ENCODE results near the gene MAP2K6. TPM values are rescaled to one million over a fixed set of nuclear protein-coding genes. Genes with fewer than 3 reads are reported as not detected.

The MAP2K6 gene
- total RNA-seq, 1 experiment from 2014 or later: 1.4 TPM

GRCh38 chr17:69557339-69557738 lies 142.8 kb downstream of the MAP2K6 start:
- Histone ChIP-seq H3K9me3 (replicated peaks) (no peaks in the 10 kb centered on the region; the same call in 1 of the 2 replicates), H3K4me1 (replicated peaks) (no peaks in the 10 kb centered on the region), H3K27me3 (replicated peaks) (no peaks in the 10 kb centered on the region), H3K4me3 (no peak overlapping the region), H3K27ac (no peak overlapping the region), H3K36me3 (no peaks in the 10 kb centered on the region)
- DNase-seq (ENCODE audit: low read depth in 1 of 2, low spot score in 2 of 2): no peak

GRCh38 chr17:69558796-69559195 lies 144.3 kb downstream of the MAP2K6 start:
- Histone ChIP-seq H3K4me3 (no peak overlapping the region), H3K9me3 (replicated peaks) (no peaks in the 10 kb centered on the region), H3K27me3 (replicated peaks) (no peaks in the 10 kb centered on the region), H3K27ac (no peak overlapping the region), H3K36me3 (no peaks in the 10 kb centered on the region), H3K4me1 (replicated peaks) (no peaks in the 10 kb centered on the region)
- DNase-seq (ENCODE audit: low read depth in 1 of 2, low spot score in 2 of 2): no peak

- Histone ChIP-seq H3K27ac (no peak overlapping the region), H3K27me3 (replicated peaks) (no peaks in the 10 kb centered on the region), H3K4me1 (replicated peaks) (no peaks in the 10 kb centered on the region), H3K9me3 (replicated peaks) (no peaks in the 10 kb centered on the region), H3K4me3 (no peak overlapping the region), H3K36me3 (no peaks in the 10 kb centered on the region)
- no peak for DNase-seq (ENCODE audit: low read depth in 1 of 2, low spot score in 2 of 2)
These were observed 146.5 kb downstream of the MAP2K6 start for GRCh38 chr17:69560987-69561441.

GRCh38 chr17:69561462-69561861 lies 147.0 kb downstream of the MAP2K6 start:
- Histone ChIP-seq H3K27me3 (replicated peaks) (no peaks in the 10 kb centered on the region), H3K4me3 (no peak overlapping the region), H3K27ac (no peak overlapping the region), H3K9me3 (replicated peaks) (no peaks in the 10 kb centered on the region), H3K36me3 (no peaks in the 10 kb centered on the region), H3K4me1 (replicated peaks) (no peaks in the 10 kb centered on the region)
- DNase-seq (ENCODE audit: low read depth in 1 of 2, low spot score in 2 of 2): no peak

GRCh38 chr17:69565447-69565846 lies 150.9 kb downstream of the MAP2K6 start:
- no peaks in the 10 kb centered on the region for H3K27me3 ChIP-seq (replicated peaks)
- H3K36me3 ChIP-seq: no peaks in the 10 kb centered on the region
- H3K4me1 ChIP-seq (replicated peaks): no peaks in the 10 kb centered on the region
- no peak overlapping the region for H3K4me3 ChIP-seq
- H3K27ac ChIP-seq: no peak overlapping the region
- H3K9me3 ChIP-seq (replicated peaks): no peaks in the 10 kb centered on the region
- no peak for DNase-seq (ENCODE audit: low read depth in 1 of 2, low spot score in 2 of 2)

GRCh38 chr17:69567130-69567529 lies 152.6 kb downstream of the MAP2K6 start:
- DNase-seq (ENCODE audit: low read depth in 1 of 2, low spot score in 2 of 2): no peak
- no peaks in the 10 kb centered on the region for H3K4me1 ChIP-seq (replicated peaks)
- no peak overlapping the region for H3K27ac ChIP-seq
- no peaks in the 10 kb centered on the region for H3K27me3 ChIP-seq (replicated peaks)
- H3K4me3 ChIP-seq: no peak overlapping the region
- H3K9me3 ChIP-seq (replicated peaks): no peaks in the 10 kb centered on the region
- H3K36me3 ChIP-seq: no peaks in the 10 kb centered on the region

GRCh38 chr17:69572747-69573146 lies 158.2 kb downstream of the MAP2K6 start:
- no peaks in the 10 kb centered on the region for H3K27me3 ChIP-seq (replicated peaks)
- H3K4me3 ChIP-seq: no peak overlapping the region
- H3K36me3 ChIP-seq: no peaks in the 10 kb centered on the region
- peaks cover 29% of the 10 kb centered on the region for H3K4me1 ChIP-seq (replicated peaks)
- DNase-seq (ENCODE audit: low read depth in 1 of 2, low spot score in 2 of 2): no peak
- no peaks in the 10 kb centered on the region for H3K9me3 ChIP-seq (replicated peaks)
- H3K27ac ChIP-seq: no peak overlapping the region

GRCh38 chr17:69573396-69573795 lies 158.9 kb downstream of the MAP2K6 start:
- Histone ChIP-seq H3K4me3 (no peak overlapping the region), H3K36me3 (no peaks in the 10 kb centered on the region), H3K4me1 (replicated peaks) (peaks cover 29% of the 10 kb centered on the region), H3K27ac (no peak overlapping the region), H3K27me3 (replicated peaks) (no peaks in the 10 kb centered on the region), H3K9me3 (replicated peaks) (no peaks in the 10 kb centered on the region)
- no peak for DNase-seq (ENCODE audit: low read depth in 1 of 2, low spot score in 2 of 2)

- peak in 1 of 2 experiments; percentile 67 for DNase-seq (ENCODE audit: low read depth in 1 of 2, low spot score in 2 of 2)
These were observed 160.0 kb downstream of the MAP2K6 start for GRCh38 chr17:69574257-69575197.

GRCh38 chr17:69575346-69575761 lies 160.9 kb downstream of the MAP2K6 start:
- Histone ChIP-seq H3K36me3 (no peaks in the 10 kb centered on the region), H3K27me3 (replicated peaks) (no peaks in the 10 kb centered on the region), H3K27ac (peak overlapping the region; percentile 57; the same call in 1 of the 2 replicates), H3K4me1 (replicated peaks) (peaks cover 31% of the 10 kb centered on the region), H3K4me3 (no peak overlapping the region), H3K9me3 (replicated peaks) (no peaks in the 10 kb centered on the region)
- peak in 1 of 2 experiments; percentile 56 for DNase-seq (ENCODE audit: low read depth in 1 of 2, low spot score in 2 of 2)

More at GRCh38 chr17:69574257-69575197, 160.0 kb downstream of the MAP2K6 start:
- Histone ChIP-seq H3K4me3 (no peak overlapping the region), H3K4me1 (replicated peaks) (peaks cover 29% of the 10 kb centered on the region), H3K9me3 (replicated peaks) (no peaks in the 10 kb centered on the region), H3K36me3 (no peaks in the 10 kb centered on the region), H3K27me3 (replicated peaks) (no peaks in the 10 kb centered on the region), H3K27ac (peak overlapping the region; percentile 57)

- H3K9me3 ChIP-seq (replicated peaks): no peaks in the 10 kb centered on the region
- no peaks in the 10 kb centered on the region; the same call in 1 of the 2 replicates for H3K27me3 ChIP-seq (replicated peaks)
- H3K27ac ChIP-seq: no peak overlapping the region
- H3K36me3 ChIP-seq: no peaks in the 10 kb centered on the region
- no peak overlapping the region for H3K4me3 ChIP-seq
- no peak for DNase-seq (ENCODE audit: low read depth in 1 of 2, low spot score in 2 of 2)
- H3K4me1 ChIP-seq (replicated peaks): peaks cover 43% of the 10 kb centered on the region
These were observed 162.6 kb downstream of the MAP2K6 start for GRCh38 chr17:69577098-69577497.

- no peak for DNase-seq (ENCODE audit: low read depth in 1 of 2, low spot score in 2 of 2)
- Histone ChIP-seq H3K4me3 (no peak overlapping the region), H3K27ac (no peak overlapping the region), H3K36me3 (no peaks in the 10 kb centered on the region), H3K27me3 (replicated peaks) (no peaks in the 10 kb centered on the region; the same call in 1 of the 2 replicates), H3K4me1 (replicated peaks) (peaks cover 40% of the 10 kb centered on the region), H3K9me3 (replicated peaks) (no peaks in the 10 kb centered on the region)
These were observed 164.0 kb downstream of the MAP2K6 start for GRCh38 chr17:69578385-69578936.

- H3K4me1 ChIP-seq (replicated peaks): peaks cover 23% of the 10 kb centered on the region
- no peak for DNase-seq (ENCODE audit: low read depth in 1 of 2, low spot score in 2 of 2)
- H3K4me3 ChIP-seq: no peak overlapping the region
- H3K27ac ChIP-seq: no peak overlapping the region
- H3K9me3 ChIP-seq (replicated peaks): no peaks in the 10 kb centered on the region
- no peaks in the 10 kb centered on the region for H3K36me3 ChIP-seq
- H3K27me3 ChIP-seq (replicated peaks): no peaks in the 10 kb centered on the region; the same call in 1 of the 2 replicates
These were observed 165.6 kb downstream of the MAP2K6 start for GRCh38 chr17:69579961-69580677.

Measured in SJSA1 (cell line).